GM18868 (cell line): ENCODE data around the gene TNF.

ENCODE experiments used
- ATAC-seq: cut with Tn5 transposase; IDR thresholded peaks from one replicate; pipeline ENCODE4 v1.9.1; 2021; ENCODE audit warnings: mild to moderate bottlenecking, moderate library complexity; ENCODE audit not compliant: unreplicated experiment

Gene TNF

GRCh38 chr6:31572041-31572911 lies 3.1 kb upstream of the TNF start, which contains the start of gene LTA:
TSS of gene LTA (plus strand) at chr6:31572289. CDS start at chr6:31572743, 454 bp downstream.
- no peak for ATAC-seq

GRCh38 chr6:31573239-31574105 lies 1.9 kb upstream of the TNF start:
- ATAC-seq: no peak

GRCh38 chr6:31574106-31575061 lies 981 bp upstream of the TNF start:
- ATAC-seq: no peak

GRCh38 chr6:31575952-31576685 lies 754 bp downstream of the TNF start:
- ATAC-seq: no peak

- ATAC-seq: no peak
Observed at GRCh38 chr6:31576897-31577578, 1.7 kb downstream of the TNF start.

- ATAC-seq: no peak
Observed at GRCh38 chr6:31577579-31577966, 2.2 kb downstream of the TNF start.

- no peak for ATAC-seq
Observed at GRCh38 chr6:31578184-31579118, 3.1 kb downstream of the TNF start.

- no peak for ATAC-seq
Observed at GRCh38 chr6:31579119-31579505, 3.7 kb downstream of the TNF start.

GRCh38 chr6:31579546-31580437 lies 4.4 kb downstream of the TNF start:
- ATAC-seq: no peak

GRCh38 chr6:31580438-31580740 lies 5.0 kb downstream of the TNF start:
- no peak for ATAC-seq

- peak; percentile 53 for ATAC-seq
Observed at GRCh38 chr6:31580807-31581433, 5.6 kb downstream of the TNF start.

GRCh38 chr6:31581434-31582229 lies 6.3 kb downstream of the TNF start:
- ATAC-seq: no peak

- ATAC-seq: no peak
Observed at GRCh38 chr6:31582230-31582643, 6.9 kb downstream of the TNF start, which contains the start of gene LTB. TSS of gene LTB (minus strand) at chr6:31582424. CDS start at chr6:31582417, 7 bp downstream.

- ATAC-seq: no peak
Observed at GRCh38 chr6:31585491-31585890, 10.1 kb downstream of the TNF start.

- no peak for ATAC-seq
Observed at GRCh38 chr6:31586008-31586407, 10.6 kb downstream of the TNF start, which contains the start of gene LST1. TSS of gene LST1 (plus strand) at chr6:31586277. CDS start at chr6:31587300, 1,023 bp downstream.
